Hepatic stellate cell (primary cell): Measurements from ENCODE around the gene CLHC1.

Experiments used
- DNase-seq: peaks from one replicate; pipeline ENCODE4 v3.0.0; 2011; ENCODE audit warnings: low spot score

CLHC1 gene

GRCh38 chr2:55169359-55169758 lies 62.7 kb downstream of the CLHC1 start:
- no peak for DNase-seq

GRCh38 chr2:55168221-55169154 lies 63.6 kb downstream of the CLHC1 start:
- DNase-seq = no peak

GRCh38 chr2:55165626-55166025 lies 66.5 kb downstream of the CLHC1 start:
- peak; percentile 57 for DNase-seq

- DNase-seq = no peak
Measured at GRCh38 chr2:55164534-55165480, 67.3 kb downstream of the CLHC1 start.

GRCh38 chr2:55163941-55164390 lies 68.1 kb downstream of the CLHC1 start:
- no peak for DNase-seq

- DNase-seq = peak; percentile 52
Measured at GRCh38 chr2:55163274-55163721, 68.8 kb downstream of the CLHC1 start.

- DNase-seq = no peak
Measured at GRCh38 chr2:55162284-55163006, 69.6 kb downstream of the CLHC1 start.

- no peak for DNase-seq
Measured at GRCh38 chr2:55161295-55162210, 70.5 kb downstream of the CLHC1 start.

GRCh38 chr2:55160422-55160821 lies 71.7 kb downstream of the CLHC1 start:
- DNase-seq = no peak

GRCh38 chr2:55159752-55160151 lies 72.3 kb downstream of the CLHC1 start:
- no peak for DNase-seq

GRCh38 chr2:55159037-55159651 lies 72.9 kb downstream of the CLHC1 start:
- DNase-seq = no peak

- DNase-seq = no peak
Measured at GRCh38 chr2:55158111-55158814, 73.8 kb downstream of the CLHC1 start.

- no peak for DNase-seq
Measured at GRCh38 chr2:55157474-55157884, 74.6 kb downstream of the CLHC1 start.

- DNase-seq = no peak
Measured at GRCh38 chr2:55156984-55157383, 75.1 kb downstream of the CLHC1 start.

GRCh38 chr2:55156326-55156725 lies 75.8 kb downstream of the CLHC1 start:
- no peak for DNase-seq

- DNase-seq = peak; percentile 41
Measured at GRCh38 chr2:55155764-55156281, 76.3 kb downstream of the CLHC1 start.

GRCh38 chr2:55155206-55155605 lies 76.9 kb downstream of the CLHC1 start:
- no peak for DNase-seq

- no peak for DNase-seq
Measured at GRCh38 chr2:55154525-55155030, 77.5 kb downstream of the CLHC1 start.
